IPS-18a (cell line): Measurements from ENCODE around the gene KANK3.
"Not testable (repeated sequence)": the region's sequence is repeated elsewhere in the genome, so short reads cannot be mapped to it uniquely, and the experiment has no call there.

ENCODE experiments used
- H3K27ac ChIP-seq: one replicate; pipeline ENCODE4 v1.5.1; 2013; ENCODE audit warnings: low read length
- H3K27me3 ChIP-seq: one replicate; pipeline ENCODE4 v1.6.1; 2013; ENCODE audit warnings: mild to moderate bottlenecking, low read length; ENCODE audit not compliant: control insufficient read depth, insufficient read depth
- H3K36me3 ChIP-seq: one replicate; pipeline ENCODE4 v1.6.1; 2013; ENCODE audit warnings: low read depth, low read length; ENCODE audit not compliant: control insufficient read depth
- H3K4me1 ChIP-seq: one replicate; pipeline ENCODE4 v1.6.1; 2013; ENCODE audit warnings: low read depth, low read length; ENCODE audit not compliant: control insufficient read depth
- H3K4me3 ChIP-seq: one replicate; pipeline ENCODE4 v1.5.1; 2013; ENCODE audit warnings: low read length
- H3K9ac ChIP-seq: one replicate; pipeline ENCODE4 v1.6.1; 2013; ENCODE audit warnings: mild to moderate bottlenecking, low read length, moderate library complexity
- H3K9me3 ChIP-seq: one replicate; pipeline ENCODE4 v1.6.1; 2013; ENCODE audit warnings: low read depth, low read length; ENCODE audit not compliant: control insufficient read depth

Gene KANK3

DNA sequence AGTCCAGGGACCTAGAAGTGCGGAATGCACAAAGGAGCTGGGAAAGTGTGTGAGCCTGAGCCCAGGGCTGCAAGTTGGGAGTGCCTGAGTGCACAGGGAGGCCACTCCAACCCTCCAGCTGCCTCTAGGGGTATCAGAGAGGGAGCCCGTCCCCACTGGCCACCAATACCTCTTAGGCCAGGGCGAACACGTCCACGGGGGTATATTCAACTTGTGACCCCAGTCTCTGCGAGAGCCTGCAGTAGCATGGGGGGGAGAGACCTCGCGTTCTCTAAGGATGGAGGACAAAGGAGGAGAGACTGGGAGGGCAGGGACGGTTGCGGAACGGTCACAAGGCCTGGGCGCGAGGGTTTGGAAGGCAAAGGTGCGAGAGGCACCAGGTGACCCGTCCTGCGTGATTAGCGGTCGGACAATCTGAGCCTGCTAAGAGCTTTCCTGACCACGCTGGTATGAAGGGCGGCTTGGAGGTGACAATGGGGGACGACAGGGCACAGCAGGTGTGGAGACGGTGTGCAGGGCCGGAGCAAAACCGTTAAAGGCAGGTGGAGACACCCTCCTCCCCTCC, 35.6 kb downstream of the KANK3 start:
- peak overlapping the region; percentile 45 for H3K27ac ChIP-seq
- H3K9ac ChIP-seq: peak overlapping the region; percentile 88
- peak overlapping the region; percentile 88 for H3K4me3 ChIP-seq
- peaks cover 7% of the 10 kb centered on the region for H3K4me1 ChIP-seq
- H3K9me3 ChIP-seq: no peaks in the 10 kb centered on the region
- H3K27me3 ChIP-seq: no peaks in the 10 kb centered on the region
- H3K36me3 ChIP-seq: peaks cover 11% of the 10 kb centered on the region

DNA sequence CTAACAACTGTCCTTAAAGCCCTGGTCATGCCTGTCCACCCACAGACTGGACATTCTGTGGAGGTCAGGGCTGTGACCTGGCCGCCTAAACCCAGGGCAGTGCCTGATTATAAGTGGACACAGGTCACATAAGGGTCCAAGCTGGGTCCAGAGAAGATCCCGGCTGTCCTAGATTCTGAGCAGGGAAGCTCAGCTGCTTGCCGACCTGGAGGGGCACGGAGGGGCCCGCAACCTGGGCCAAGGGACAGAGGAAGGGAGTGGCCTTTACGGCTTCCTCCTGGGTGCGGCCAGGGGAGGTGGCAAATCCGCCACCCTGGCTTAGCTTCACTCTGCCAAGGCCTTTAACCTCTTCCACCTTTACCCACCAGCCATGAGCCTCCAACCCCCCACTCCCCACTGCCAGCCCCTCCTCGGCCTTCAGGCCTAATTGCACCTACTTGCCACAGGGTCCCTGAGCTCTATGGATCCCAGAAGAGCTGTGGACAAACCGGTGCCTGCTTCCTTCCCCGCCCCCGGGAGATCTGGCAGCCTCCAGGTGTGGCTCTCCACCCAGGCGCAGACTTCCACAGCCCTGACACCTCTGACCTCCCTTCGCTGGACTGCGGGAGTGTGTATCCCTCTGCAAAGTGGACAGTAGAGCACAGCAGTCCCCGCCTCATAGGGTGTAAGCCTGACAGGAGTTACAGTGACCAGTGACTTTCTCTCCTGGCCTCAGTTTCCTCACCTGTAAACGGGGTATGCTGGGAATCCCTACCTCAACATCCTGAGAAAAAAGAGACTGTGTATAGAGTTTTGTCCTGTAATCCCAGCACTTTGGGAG, 36.6 kb downstream of the KANK3 start:
- Histone ChIP-seq H3K36me3 (peaks cover 18% of the 10 kb centered on the region), H3K4me3 (peak overlapping the region; percentile 88), H3K4me1 (peaks cover 7% of the 10 kb centered on the region), H3K27ac (no peak overlapping the region), H3K9ac (peak overlapping the region; percentile 88), H3K27me3 (no peaks in the 10 kb centered on the region), H3K9me3 (no peaks in the 10 kb centered on the region)

DNA sequence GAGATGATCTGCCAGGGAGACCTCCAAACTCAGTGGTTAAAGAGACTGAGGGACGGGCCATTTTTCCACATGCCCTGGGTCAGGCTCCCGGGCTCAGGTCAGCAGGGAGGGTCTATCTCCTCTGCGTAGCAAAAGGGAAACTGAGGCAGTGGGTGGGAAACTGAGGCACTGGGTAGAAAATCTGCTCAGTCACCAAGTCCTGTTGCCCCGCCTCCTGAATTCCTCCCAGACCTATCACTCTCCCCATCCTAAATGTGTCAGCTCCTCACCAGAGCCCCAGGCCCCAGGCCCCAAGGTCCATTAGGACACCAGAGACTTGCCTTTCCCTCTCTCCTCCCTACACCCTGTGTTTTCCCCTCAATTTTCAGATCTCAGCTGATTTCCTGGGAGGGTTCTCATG, 37.3 kb downstream of the KANK3 start:
- H3K9me3 ChIP-seq: no peaks in the 10 kb centered on the region
- no peak overlapping the region for H3K4me3 ChIP-seq
- H3K27me3 ChIP-seq: no peaks in the 10 kb centered on the region
- H3K36me3 ChIP-seq: peaks cover 13% of the 10 kb centered on the region
- H3K27ac ChIP-seq: no peak overlapping the region
- no peak overlapping the region for H3K9ac ChIP-seq
- H3K4me1 ChIP-seq: peaks cover 7% of the 10 kb centered on the region

DNA sequence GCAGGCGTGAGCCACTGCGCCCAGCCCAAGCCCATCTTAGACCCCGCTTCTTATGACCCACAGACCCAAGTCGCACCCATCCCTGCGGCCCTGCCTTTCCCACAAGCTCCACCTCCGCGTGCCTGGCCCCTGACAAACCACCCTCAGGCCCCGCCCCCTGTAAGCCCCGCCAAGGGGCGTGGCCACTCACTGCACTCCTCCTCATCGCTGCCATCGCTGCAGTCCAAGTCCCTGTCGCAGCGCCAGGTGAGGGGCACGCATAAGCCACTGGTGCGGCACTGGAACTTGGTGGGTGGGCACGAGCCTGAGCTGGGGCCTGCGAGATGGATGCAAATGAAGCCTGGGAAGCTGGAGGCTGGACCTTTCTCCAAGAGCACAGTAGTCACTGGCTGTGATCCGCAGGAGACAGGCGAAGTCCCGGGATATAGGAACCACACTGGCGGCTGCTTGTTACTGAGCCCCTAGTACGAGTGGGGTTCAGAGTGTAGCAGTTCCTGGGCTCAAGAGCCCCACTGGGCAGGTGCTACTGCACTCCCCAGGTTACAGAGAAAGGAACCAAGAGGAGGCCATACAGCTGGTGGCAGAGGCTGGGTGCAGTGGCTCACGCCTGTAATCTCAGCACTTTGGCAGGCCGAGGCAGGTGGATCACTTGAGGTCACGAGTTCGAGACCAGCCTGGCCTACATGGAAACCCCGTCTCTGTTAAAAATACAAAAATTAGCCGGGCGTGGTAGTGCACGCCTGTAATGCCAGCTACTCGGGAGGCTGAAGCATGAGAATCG, 38.0 kb downstream of the KANK3 start:
- Histone ChIP-seq H3K9ac (no peak overlapping the region), H3K4me1 (peaks cover 7% of the 10 kb centered on the region), H3K36me3 (peaks cover 9% of the 10 kb centered on the region), H3K4me3 (no peak overlapping the region), H3K27me3 (no peaks in the 10 kb centered on the region), H3K27ac (no peak overlapping the region), H3K9me3 (no peaks in the 10 kb centered on the region)

DNA sequence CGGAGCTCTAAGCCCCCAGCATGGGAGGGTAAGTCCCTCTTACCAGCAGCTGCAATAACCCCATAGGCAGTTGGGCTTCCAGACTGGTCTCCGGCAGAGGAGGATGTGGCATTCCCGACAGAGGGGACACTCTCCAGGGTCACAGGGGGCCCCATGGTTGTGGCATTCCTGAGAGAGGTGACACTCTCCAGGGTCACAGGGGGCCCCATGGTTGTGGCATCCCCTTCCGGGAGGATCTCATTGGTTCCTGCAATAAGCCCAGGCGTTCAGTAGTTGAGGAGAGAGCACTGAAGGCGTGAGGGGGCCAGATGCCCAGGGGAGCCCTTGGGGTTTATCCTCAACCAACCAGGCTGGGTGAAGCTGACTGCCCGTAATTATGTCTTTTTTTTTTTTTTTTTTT, 40.3 kb downstream of the KANK3 start:
- Histone ChIP-seq H3K27me3 (no peaks in the 10 kb centered on the region), H3K27ac (no peak overlapping the region), H3K9ac (no peak overlapping the region), H3K4me1 (peaks cover 7% of the 10 kb centered on the region), H3K4me3 (no peak overlapping the region), H3K9me3 (no peaks in the 10 kb centered on the region), H3K36me3 (peaks cover 9% of the 10 kb centered on the region)

DNA sequence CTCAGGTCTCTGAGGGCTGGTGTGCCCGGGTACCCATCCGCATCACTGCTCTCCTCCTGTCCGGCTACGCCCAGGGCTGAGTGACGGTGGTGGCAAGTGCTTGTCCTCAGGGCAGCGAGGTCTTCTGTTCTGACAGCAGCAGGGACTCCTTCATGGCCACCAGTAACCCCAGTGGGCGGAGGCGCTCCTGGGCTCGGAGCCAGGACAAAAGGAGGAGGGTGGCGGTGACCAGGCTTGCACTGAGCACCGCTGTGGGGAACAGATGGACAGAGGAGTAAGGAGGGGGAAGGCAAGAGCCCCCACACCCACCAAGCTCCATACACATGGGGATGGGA, 40.7 kb downstream of the KANK3 start:
- Histone ChIP-seq H3K9ac (no peak overlapping the region), H3K27ac (no peak overlapping the region), H3K4me3 (no peak overlapping the region), H3K36me3 (peaks cover 9% of the 10 kb centered on the region), H3K4me1 (peaks cover 6% of the 10 kb centered on the region), H3K27me3 (no peaks in the 10 kb centered on the region), H3K9me3 (no peaks in the 10 kb centered on the region)

DNA sequence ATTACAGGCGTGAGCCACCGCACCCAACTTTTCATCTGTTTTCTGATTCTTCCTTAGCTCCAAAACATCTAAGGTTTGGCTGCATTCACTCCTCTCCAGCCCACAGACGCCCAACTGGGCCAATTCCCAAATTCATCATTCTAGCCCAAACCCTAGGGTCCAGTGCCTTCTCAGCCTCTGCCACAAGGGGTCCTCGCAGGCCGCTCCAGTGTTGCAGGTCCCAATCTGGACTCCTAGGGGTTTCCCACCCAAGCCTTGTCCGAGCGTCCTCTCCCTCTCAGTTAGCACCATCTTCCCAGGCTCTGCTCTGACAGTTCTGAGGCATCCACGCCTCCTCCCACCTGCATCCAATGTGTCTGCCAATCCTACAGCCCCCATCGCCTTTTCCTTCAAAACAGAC, 51.7 kb downstream of the KANK3 start:
- H3K27ac ChIP-seq, H3K27me3 ChIP-seq, H3K4me3 ChIP-seq, H3K4me1 ChIP-seq, H3K9me3 ChIP-seq, H3K36me3 ChIP-seq, H3K9ac ChIP-seq: not testable (repeated sequence)

DNA sequence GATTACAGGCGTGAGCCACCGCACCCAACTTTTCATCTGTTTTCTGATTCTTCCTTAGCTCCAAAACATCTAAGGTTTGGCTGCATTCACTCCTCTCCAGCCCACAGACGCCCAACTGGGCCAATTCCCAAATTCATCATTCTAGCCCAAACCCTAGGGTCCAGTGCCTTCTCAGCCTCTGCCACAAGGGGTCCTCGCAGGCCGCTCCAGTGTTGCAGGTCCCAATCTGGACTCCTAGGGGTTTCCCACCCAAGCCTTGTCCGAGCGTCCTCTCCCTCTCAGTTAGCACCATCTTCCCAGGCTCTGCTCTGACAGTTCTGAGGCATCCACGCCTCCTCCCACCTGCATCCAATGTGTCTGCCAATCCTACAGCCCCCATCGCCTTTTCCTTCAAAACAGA, 66.6 kb downstream of the KANK3 start:
- not testable (repeated sequence) for H3K27me3 ChIP-seq, H3K9me3 ChIP-seq, H3K4me3 ChIP-seq, H3K4me1 ChIP-seq, H3K9ac ChIP-seq, H3K27ac ChIP-seq, H3K36me3 ChIP-seq
